Measurements from ENCODE around the gene CCDC142.
"Not testable (repeated sequence)": the region's sequence is repeated elsewhere in the genome, so short reads cannot be mapped to it uniquely, and the experiment has no call there.

CCDC142 gene

GRCh38 chr2:74498500-74499266 is 15.9 kb upstream of the CCDC142 start:
- H3K4me3 Mint-ChIP-seq: peak overlapping the region; percentile 69
- peaks cover 52% of the 10 kb centered on the region for H3K4me1 Mint-ChIP-seq (ENCODE audit: low read depth)
- H3K27ac Mint-ChIP-seq: peak overlapping the region; percentile 45
- H3K27me3 Mint-ChIP-seq: peaks cover 67% of the 10 kb centered on the region
- no peaks in the 10 kb centered on the region for H3K9me3 Mint-ChIP-seq
- peaks cover 19% of the 10 kb centered on the region for H3K36me3 Mint-ChIP-seq (ENCODE audit: low read depth)
- intact Hi-C loops (cut with micrococcal nuclease): loop anchor here (5.0 kb wide), 1 partner anchor 34 kb away; no protein-coding TSS in a partner anchor

GRCh38 chr2:74497777-74498499 is 15.1 kb upstream of the CCDC142 start:
- Mint-ChIP-seq H3K36me3 (ENCODE audit: low read depth) (peaks cover 19% of the 10 kb centered on the region), H3K9me3 (no peaks in the 10 kb centered on the region), H3K4me3 (peak overlapping the region; percentile 69), H3K27me3 (peaks cover 67% of the 10 kb centered on the region), H3K27ac (peak overlapping the region; percentile 45), H3K4me1 (ENCODE audit: low read depth) (peaks cover 46% of the 10 kb centered on the region)
- intact Hi-C loops (cut with micrococcal nuclease): loop anchor here (5.0 kb wide), 1 partner anchor 34 kb away; no protein-coding TSS in a partner anchor

GRCh38 chr2:74496997-74497776 is 14.4 kb upstream of the CCDC142 start:
- no peaks in the 10 kb centered on the region for H3K9me3 Mint-ChIP-seq
- peaks cover 21% of the 10 kb centered on the region for H3K36me3 Mint-ChIP-seq (ENCODE audit: low read depth)
- peaks cover 64% of the 10 kb centered on the region for H3K27me3 Mint-ChIP-seq
- H3K4me3 Mint-ChIP-seq: peak overlapping the region; percentile 69
- intact Hi-C loops (cut with micrococcal nuclease): loop anchor here (5.0 kb wide), 1 partner anchor 35 kb away; no protein-coding TSS in a partner anchor
- H3K27ac Mint-ChIP-seq: no peak overlapping the region
- H3K4me1 Mint-ChIP-seq (ENCODE audit: low read depth): peaks cover 40% of the 10 kb centered on the region

- Mint-ChIP-seq H3K4me3 (no peak overlapping the region), H3K27me3 (peaks cover 47% of the 10 kb centered on the region), H3K4me1 (ENCODE audit: low read depth) (peaks cover 29% of the 10 kb centered on the region), H3K36me3 (ENCODE audit: low read depth) (peaks cover 38% of the 10 kb centered on the region), H3K27ac (no peak overlapping the region), H3K9me3 (no peaks in the 10 kb centered on the region)
- intact Hi-C loops (cut with micrococcal nuclease): loop anchor here (5.0 kb wide), 1 partner anchor 37 kb away; no protein-coding TSS in a partner anchor
These were observed 12.6 kb upstream of the CCDC142 start for GRCh38 chr2:74495440-74495839.

GRCh38 chr2:74493546-74493945 is 10.7 kb upstream of the CCDC142 start:
- Mint-ChIP-seq H3K4me3 (no peak overlapping the region), H3K4me1 (ENCODE audit: low read depth) (peaks cover 13% of the 10 kb centered on the region), H3K27ac (no peak overlapping the region), H3K9me3 (no peaks in the 10 kb centered on the region), H3K27me3 (peaks cover 28% of the 10 kb centered on the region), H3K36me3 (ENCODE audit: low read depth) (peaks cover 57% of the 10 kb centered on the region)
- intact Hi-C loops (cut with micrococcal nuclease): no loop called here

- intact Hi-C loops (cut with micrococcal nuclease): no loop called here
- H3K36me3 Mint-ChIP-seq (ENCODE audit: low read depth): peaks cover 63% of the 10 kb centered on the region
- H3K9me3 Mint-ChIP-seq: no peaks in the 10 kb centered on the region
- H3K27ac Mint-ChIP-seq: no peak overlapping the region
- H3K4me3 Mint-ChIP-seq: no peak overlapping the region
- H3K27me3 Mint-ChIP-seq: peaks cover 13% of the 10 kb centered on the region
- H3K4me1 Mint-ChIP-seq (ENCODE audit: low read depth): peaks cover 2% of the 10 kb centered on the region
These were observed 9.1 kb upstream of the CCDC142 start for GRCh38 chr2:74491648-74492544.

GRCh38 chr2:74489906-74490305 is 7.1 kb upstream of the CCDC142 start:
- peaks cover 83% of the 10 kb centered on the region for H3K36me3 Mint-ChIP-seq (ENCODE audit: low read depth)
- no peaks in the 10 kb centered on the region for H3K27me3 Mint-ChIP-seq
- H3K27ac Mint-ChIP-seq: no peak overlapping the region
- intact Hi-C loops (cut with micrococcal nuclease): no loop called here
- H3K4me3 Mint-ChIP-seq: no peak overlapping the region
- H3K9me3 Mint-ChIP-seq: no peaks in the 10 kb centered on the region
- peaks cover 8% of the 10 kb centered on the region for H3K4me1 Mint-ChIP-seq (ENCODE audit: low read depth)

GRCh38 chr2:74488643-74489481 is 6.1 kb upstream of the CCDC142 start:
- Mint-ChIP-seq H3K27me3 (no peaks in the 10 kb centered on the region), H3K36me3 (ENCODE audit: low read depth) (peaks cover 80% of the 10 kb centered on the region), H3K27ac (no peak overlapping the region), H3K9me3 (no peaks in the 10 kb centered on the region), H3K4me1 (ENCODE audit: low read depth) (peaks cover 15% of the 10 kb centered on the region), H3K4me3 (no peak overlapping the region)
- intact Hi-C loops (cut with micrococcal nuclease): no loop called here

GRCh38 chr2:74486141-74486540 is 3.3 kb upstream of the CCDC142 start:
- no peak overlapping the region for H3K4me3 Mint-ChIP-seq
- intact Hi-C loops (cut with micrococcal nuclease): no loop called here
- peaks cover 32% of the 10 kb centered on the region for H3K4me1 Mint-ChIP-seq (ENCODE audit: low read depth)

GRCh38 chr2:74483675-74484164 is 922 bp upstream of the CCDC142 start:
- not testable (repeated sequence) for H3K27me3 Mint-ChIP-seq, H3K9me3 Mint-ChIP-seq
- Mint-ChIP-seq H3K36me3 (ENCODE audit: low read depth) (peaks cover 70% of the 10 kb centered on the region), H3K4me1 (ENCODE audit: low read depth) (peaks cover 50% of the 10 kb centered on the region), H3K27ac (peak overlapping the region; percentile 89), H3K4me3 (peak overlapping the region; percentile 97)
- intact Hi-C loops (cut with micrococcal nuclease): loop anchor here (1.0 to 2.0 kb wide), 5 partner anchors 29 to 104 kb away; partner anchors contain the start of genes AUP1, C2orf81, DOK1 and HTRA2

More at GRCh38 chr2:74486141-74486540, 3.3 kb upstream of the CCDC142 start:
- Mint-ChIP-seq H3K9me3 (no peaks in the 10 kb centered on the region), H3K27ac (no peak overlapping the region), H3K27me3 (no peaks in the 10 kb centered on the region), H3K36me3 (ENCODE audit: low read depth) (peaks cover 70% of the 10 kb centered on the region)

- Mint-ChIP-seq H3K27me3 (no peaks in the 10 kb centered on the region), H3K4me3 (peak overlapping the region; percentile 97), H3K4me1 (ENCODE audit: low read depth) (peaks cover 57% of the 10 kb centered on the region), H3K36me3 (ENCODE audit: low read depth) (peaks cover 77% of the 10 kb centered on the region), H3K9me3 (no peaks in the 10 kb centered on the region), H3K27ac (peak overlapping the region; percentile 89)
- intact Hi-C loops (cut with micrococcal nuclease): loop anchor here (1.0 to 2.0 kb wide), 2 partner anchors 10 to 73 kb away; partner anchors contain the start of genes DOK1 and MRPL53
These were observed 617 bp downstream of the CCDC142 start for GRCh38 chr2:74481961-74482800.
